CD1c-positive myeloid dendritic cell (primary cell): ENCODE data around the gene RO60.
A peak's percentile ranks its signal among the peaks of the same experiment; 100 is the strongest.

Experiments
- DNase-seq: peaks from one replicate; pipeline ENCODE4 v3.0.0-alpha.2; 2016; ENCODE audit errors: extremely low spot score

The RO60 gene

DNA sequence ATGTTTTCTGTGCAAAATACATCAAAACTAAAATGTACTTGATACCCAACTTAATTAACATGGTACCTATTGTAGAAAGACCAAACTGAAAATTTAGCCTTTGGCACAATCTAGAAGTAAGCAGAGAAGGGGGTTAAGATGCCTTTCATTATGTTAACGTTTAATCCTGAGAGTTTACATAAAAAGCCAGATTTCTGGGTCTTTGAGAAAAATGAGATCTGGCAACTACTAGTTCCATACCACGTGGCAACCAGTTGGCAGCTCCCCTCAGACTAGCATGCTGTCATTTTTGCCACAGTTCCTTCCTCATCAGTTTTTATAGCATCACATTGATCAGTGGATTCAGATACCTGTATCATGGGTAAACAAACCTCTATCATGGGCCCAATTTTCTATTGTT is 1.5 kb downstream of the RO60 start:
- peak; percentile 22 for DNase-seq

DNA sequence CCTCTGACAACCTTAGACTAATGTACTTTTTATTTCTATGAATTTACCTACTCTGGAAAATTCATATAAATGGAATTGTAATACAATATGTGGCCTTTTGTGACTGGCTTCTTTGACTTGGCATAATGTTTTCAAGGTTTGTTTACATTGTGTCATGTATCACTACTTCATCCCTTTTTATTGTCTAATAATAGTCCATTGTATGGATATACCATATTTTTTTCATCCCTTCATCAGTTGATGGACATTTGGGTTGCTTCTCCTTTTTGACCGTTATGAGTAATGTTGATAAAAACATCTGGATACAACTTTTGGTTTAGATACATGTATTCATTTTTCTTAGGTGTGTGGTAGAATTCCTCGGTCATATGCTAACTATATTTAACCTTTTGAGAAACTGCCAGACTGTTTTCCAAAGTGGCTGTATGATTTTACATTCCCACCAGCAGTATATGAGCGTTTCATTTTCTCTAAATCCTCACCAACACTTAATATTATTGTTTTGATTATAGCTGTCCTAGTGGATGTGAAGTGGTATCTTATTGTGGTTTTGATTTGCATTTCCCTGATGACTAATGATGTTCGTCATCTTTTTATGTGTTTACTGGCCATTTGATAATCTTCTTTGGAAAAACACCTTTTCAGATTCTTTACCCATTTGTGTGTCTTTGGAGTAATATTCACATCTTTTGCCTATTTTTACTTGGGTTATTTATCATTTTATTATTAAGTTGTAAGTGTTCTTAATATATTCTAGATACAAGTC is 3.5 kb downstream of the RO60 start:
- no peak for DNase-seq

DNA sequence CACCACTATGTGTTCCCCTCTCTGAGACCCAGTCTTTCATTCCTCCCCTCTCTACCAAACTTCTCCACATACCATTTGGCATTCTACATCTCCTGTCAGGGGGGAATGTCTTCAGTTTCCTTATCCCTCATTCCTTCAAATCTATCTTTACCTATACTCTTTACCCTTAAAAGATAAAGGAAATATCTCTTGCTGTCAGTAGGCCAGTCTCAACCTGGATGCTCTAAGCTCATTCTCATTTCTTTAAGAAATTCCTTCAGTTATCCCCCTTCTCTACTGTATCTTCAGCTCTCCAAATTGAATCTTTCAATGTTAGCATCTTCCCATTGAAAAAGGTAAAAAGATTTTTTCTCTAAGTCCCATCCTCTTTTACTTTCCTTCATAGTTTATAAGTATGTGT is 6.5 kb downstream of the RO60 start:
- no peak for DNase-seq

DNA sequence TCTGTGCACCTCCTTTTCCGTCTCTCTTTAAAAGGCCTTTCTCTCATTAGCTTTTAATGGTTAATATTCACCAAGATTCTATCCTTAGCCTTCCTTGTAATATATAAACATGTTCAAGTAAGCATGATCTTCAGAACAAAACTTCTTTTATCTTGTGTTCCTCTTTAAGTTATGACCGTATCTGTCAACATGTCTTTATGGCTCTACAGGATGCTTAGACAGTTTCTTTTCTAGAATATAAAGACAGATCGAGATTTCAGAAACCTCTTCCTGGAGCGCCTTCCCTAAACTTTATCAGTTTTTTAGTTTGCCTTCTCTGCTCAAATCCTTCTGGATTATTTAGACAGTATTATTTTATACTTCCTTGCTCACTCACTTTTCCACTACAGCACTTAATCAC is 7.2 kb downstream of the RO60 start:
- DNase-seq = no peak

DNA sequence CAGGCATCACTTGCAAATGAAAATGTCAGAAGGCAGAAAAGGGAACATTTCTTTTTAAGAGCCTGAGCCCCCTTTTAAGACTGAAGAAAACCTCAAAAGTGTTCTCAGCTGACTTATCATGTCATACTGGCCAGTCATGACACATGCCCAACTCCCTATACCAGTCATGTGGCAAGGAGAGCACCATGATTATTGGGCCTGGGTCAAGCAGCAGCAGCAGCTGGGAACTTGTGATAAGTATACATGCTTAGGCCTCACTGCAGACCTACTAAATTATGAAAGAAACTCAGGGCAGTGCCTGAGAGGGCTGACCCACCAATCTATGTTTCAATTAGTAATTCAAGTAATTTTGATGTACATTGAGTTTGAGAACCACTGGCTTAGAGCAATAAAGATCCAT is 8.6 kb downstream of the RO60 start:
- DNase-seq = no peak

DNA sequence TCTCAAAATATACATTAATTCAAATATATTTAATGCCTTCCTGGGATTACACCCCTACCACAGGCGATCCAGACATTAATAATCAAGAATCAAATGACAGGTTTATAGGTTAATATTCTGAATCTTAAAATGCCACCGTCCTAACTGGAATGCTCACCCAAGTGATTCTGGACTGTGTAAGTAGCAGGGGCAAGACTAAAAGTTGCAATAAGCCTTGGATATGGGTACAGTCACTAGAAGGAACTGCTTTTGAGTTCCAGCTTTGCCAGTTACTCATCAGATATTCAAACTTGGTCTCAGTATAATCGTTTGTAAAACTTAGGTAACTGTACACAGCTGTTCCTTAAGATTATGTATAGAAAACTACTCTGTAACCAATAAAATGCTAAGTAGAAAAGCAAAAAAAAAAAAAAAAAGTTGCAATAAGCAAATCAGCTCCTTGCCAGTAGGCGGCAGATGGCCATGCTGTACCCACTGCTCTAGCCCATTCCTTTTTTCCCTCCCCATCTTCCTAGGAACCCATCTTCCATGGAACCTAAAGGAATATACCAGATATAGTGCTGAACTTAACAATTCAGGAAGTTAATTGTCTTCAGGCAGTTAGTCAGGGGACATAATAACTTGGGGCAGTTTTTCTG is 10.5 kb downstream of the RO60 start:
- DNase-seq = no peak

DNA sequence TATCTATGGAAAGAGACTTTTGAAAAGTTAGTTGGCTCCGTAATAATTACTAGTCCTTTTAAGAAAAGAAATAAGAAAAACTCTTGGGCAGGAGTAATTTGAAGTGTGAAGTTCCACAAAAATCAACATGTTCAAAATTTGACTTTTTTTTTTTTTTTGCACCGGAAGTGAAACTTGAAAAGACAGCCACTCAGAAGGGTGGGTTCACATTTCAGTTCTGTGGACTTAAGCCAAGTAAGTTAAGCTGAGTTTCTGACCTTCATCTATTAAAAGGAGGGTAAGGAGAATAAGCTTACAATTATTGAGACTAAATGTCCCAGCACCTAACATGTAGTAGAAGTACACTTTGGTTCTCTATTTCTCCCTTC is 11.0 kb downstream of the RO60 start:
- peak; percentile 33 for DNase-seq

DNA sequence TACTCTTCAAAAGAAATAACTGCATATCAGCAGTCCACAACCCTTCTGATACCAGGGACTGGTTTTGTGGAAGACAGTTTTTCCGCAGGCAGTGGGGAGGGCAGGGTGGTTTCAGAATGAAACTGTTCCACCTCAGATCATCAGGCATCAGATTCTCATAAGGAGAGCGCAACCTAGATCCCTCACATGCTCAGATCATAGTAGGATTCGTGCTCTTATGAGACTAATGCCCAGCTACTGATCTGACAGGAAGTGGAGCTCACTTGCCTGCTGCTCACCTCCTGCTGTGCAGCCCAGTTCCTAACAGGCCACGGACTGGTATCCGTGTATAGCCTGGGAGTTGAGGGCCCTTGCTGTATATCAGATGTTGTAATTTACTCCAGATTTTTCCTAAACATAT is 11.5 kb downstream of the RO60 start:
- DNase-seq = no peak

DNA sequence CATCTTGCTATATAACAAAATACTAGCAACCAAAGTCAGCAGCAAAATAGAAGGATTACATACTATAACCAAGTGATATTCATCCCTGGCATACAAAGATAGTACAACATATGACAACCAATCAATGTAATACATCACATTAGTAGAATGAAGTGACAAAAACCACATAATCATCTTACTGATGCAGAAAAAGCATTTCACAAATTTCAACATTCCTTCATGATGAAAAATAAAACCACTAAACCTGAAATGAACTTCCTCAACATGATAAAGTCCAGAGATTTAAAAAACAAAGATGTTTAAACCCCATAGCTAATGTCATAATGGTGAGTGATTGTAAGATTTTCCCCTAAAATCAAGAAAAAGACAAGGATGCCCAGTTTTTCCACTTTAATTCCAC is 18.6 kb downstream of the RO60 start:
- DNase-seq = no peak

DNA sequence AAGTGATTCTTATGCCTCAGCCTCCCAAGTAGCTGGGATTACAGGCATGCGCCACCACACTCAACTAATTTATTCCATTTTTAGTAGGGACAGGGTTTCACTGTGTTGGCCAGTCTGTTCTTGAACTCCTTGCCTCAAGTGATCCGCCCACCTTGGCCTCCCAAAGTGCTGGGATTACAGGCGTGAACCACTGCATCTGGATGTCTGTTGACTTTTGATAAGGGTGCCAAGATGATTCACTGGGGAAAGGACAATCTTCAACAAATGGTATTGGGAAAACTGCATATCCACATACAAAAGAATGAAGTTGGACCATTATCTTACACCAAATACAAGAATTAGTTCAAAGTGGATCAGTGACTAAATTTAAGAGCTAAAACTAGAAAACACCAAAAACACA is 19.8 kb downstream of the RO60 start:
- no peak for DNase-seq

DNA sequence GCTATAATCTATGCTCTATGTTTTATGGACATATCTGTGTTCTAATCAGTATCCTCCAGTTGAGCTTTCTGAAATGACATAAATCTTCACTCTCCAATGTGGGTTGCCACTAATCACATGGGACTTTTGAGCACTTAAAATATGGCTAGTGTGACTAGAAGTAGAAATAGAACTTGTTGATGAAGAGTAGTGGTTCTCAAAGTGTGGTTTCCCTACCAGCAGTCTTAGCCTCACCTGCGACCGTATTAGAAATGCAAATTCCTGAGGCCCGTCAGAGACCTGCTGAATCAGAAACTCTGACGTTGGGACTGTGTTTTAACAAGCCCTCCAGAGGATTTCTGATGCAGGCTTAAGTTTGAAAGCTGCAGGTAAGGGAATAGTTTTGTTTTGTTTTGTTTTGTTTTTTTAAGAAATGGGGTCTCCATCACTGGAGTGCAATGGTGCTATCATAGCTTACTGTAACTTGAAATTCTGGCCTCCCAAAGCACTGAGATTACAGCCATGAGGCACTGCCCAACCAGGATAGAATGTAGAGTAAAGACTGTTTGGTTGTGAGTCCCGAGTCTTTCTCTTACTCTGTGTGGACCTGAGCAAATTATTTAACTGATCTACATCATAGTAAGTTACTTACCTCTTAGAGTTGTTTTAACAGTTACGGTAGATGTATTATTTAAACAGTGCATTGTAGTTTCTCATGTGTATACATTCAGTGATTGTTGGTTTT is 24.1 kb downstream of the RO60 start:
- no peak for DNase-seq

DNA sequence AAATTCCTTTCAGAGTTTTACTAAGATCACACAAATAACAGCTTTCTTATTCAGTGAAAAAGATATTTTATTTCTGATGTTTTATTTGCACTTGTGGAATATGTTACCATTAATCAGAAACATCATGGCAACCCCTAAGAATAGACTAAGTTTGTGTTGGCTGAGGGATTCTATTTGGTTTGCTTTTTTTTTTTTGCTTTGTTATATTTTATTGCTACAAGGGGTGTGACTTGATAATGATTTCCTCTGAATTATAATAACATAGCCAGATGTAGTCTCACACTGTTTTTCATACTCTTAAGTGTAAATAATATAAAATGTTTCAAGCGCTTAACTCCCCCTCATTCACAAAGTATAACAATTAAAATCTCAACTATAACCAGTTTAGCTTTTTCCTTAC is 25.9 kb downstream of the RO60 start:
- no peak for DNase-seq

DNA sequence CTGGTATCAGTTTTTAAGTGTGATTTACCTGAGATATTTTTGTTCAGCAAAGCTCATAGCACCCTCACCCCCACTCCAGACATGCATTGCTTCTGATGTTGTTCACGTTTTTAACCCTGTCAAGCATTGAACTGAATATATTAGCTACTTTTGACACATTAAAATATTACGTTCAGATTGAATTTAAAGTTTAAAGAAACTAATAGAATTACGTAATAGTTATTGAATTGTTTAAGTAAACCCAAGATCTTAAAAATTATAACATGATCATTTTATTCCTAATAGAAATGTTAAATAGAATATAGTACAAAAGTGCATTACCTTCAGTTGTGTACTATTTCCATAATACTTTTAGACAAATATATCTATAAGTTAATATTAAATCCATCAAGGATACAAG is 26.9 kb downstream of the RO60 start:
- no peak for DNase-seq

DNA sequence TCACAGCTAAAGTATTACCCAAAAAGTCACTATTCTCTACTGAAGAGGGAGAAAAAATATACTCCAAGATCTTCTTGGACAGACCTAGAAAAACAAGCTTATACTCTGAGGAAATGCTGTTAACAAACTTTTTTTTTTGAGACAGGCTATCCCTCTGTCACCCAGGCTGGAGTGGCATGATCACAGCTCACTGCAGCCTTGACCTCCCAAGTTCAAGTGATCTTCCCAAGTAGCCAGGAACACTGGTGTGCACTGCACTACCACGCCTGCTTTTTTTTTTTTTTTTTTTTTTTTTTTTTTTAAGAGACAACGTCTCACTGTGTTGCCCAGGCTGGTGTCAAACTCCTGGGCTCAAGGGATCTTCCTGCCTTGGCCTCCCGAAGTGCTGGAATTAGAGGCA is 28.5 kb downstream of the RO60 start:
- no peak for DNase-seq

DNA sequence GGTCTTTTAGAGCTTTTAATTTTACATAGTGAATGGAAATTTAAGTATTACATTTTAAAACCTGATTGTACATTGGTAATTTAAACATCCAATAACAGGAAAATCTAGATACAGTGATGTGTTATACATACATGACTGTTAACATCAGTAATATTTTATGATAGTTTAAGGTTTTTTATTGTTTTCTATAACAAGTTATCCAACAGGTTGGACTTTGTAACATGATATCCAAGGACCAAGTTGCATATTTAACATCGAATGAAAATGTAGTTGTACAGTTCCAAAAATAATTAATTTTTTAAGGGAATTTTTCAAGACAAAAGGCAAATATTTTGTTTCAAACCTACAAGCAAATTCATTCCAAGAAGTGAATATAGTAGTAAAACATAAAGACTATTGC is 31.5 kb downstream of the RO60 start:
- no peak for DNase-seq

DNA sequence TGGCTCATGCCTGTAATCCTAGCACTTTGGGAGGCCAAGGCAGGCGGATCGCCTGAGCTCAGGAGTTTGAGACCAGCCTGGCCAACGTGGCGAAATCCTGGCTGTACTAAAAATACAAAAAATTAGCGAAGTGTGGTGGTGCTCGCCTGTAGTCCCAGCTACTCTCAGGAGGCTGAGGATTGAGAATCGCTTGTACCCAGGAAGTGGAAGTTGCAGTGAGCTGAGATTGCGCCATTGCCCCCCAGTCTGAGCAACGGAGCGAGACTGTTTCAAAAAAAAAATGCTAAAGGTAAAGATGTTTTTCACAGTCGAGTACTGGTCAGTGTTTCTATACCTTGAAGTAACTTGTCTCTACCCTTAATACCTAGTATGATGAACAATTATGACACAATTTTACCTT is 34.7 kb downstream of the RO60 start:
- DNase-seq = no peak

DNA sequence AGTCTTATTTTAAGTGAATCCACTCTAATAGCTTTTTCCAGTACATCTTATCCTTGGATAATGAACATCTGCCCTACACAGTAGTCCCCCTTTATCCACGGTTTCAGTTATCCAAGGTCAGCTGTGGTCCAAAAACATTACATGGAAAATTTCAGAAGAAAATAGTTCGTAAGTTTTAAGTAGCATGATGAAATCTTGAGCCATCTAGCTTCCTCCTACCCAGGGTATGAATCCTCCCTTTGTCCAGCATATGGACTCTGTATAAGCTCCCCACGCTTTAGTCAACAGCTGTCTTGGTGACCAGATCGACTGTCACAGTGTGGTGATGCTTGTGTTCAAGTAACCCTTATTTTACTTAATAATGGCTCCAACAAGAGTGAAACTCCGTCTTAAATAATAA is 43.2 kb downstream of the RO60 start:
- DNase-seq = no peak

DNA sequence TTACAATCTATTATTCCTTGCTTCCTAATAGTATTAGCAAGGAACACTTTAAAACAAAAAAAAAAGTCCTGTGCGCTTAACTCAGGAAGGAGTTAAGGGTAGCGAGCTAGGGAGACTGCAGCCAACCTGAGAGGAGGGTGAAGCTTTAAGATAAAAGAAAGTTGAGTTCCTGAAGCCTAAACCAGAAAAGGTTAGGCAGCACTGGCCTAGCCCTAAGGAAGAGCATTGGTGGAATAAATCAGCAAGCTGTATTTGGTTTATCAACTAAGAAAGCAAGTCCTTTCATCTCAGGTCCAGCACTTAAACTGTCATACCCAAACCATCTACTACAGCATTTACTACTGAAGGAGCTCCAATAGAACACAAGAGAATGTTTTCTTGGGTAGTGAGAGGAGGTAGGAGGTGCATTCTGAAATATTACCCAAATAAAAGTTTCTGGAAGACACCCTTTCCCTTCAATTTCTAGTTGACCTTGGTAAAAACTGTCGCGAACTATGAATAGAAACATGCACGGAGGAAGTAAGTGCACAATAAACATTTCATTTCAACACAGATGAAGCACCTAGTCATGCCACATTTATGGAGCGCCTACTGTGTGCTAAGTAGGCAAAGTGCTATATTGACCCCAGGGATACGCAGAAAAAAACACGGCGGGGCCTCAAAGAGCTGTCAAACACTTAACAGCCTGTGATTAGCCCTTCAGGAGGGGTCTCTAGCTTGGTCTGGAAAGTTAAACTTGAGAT is 44.5 kb downstream of the RO60 start:
- peak; percentile 14 for DNase-seq

DNA sequence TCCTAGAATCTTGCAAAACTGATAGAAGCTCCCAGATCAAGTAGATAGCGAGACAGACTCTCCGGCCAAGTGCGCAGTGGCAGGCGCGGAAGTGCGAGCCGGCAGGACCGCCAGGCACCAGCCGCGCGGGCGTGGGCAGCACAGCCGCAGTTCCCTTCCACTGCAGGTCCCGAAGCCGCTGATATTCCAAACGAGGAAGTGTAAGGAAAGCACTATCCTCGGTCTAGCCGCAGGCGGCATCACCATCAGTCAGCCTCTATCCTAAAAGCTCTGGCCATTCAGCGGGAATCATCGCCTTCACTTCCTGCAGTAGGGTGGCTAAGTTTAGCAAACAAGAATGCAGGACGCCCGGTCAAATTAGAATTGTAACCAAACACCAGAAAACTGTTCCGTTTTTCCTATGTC is 45.1 kb downstream of the RO60 start:
- peak; percentile 88 for DNase-seq

DNA sequence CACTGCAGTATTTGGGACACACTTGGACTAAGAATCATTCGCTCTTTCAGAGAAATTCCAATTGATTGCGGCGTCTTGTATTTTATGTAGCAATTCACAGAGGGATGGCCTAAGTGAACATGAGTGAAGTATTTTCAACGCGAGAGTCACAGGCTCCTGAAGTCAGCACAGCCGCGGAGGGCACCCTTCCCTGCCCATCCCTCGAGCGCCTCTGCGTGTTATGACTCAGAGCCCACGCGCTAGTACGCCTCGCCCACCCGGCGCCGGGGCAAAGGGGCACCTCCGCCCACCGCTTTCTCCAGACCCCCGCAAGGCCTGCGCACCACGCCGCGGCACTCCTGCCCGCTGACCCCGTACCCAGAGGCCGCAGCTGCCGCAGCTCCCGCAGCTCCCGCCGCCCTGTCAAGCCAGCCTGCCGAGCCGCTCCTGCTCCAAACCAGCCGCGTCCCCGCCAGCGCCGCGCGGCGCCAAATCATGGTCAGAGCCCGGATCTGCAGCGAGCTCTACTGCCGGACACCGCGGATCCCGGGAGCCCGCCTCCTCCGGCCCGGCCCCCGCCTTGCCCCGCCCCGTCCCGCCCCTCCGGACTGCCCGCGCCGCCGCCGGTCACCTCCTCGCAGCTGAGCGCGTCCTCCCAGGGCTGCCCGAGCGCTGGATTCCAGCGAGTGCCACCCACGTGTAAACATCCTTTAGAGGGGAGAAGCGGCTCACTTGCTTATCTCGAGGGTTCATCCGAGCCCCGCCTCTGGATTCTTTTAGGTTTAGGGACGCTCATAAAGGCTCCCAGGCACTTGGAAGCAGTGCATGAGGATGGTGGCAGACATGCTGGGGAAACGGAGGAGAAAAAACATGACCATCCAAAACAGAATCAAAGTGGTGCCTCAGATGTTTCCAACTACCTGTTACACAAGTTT is 45.8 kb downstream of the RO60 start, which contains the start of gene GLRX2:
GLRX2 (minus strand) TSS at position 508 of the 914 bp plus-strand sequence; CDS start at position 476, 32 bp downstream.
- DNase-seq = peak; percentile 87

DNA sequence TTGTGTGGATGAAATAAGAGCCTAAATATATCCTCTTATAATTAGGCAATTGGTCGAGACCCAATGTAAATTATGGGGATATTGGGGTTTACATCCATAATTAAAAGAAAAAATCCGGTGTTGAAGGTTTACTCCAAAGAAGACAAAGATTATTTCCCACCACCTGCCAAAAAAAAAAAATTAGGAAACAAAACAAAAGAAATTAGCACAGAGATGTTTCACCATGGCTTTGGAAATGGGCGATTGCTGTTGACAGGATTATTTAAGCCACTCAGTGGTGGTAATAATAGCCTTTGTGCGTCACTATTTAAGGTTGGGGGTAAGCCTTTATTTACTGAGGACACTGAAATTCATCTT is 46.4 kb downstream of the RO60 start:
- no peak for DNase-seq
